Neural cell (in vitro differentiated cells): ENCODE measurements around the gene MYRIP. TPM values are rescaled to one million over a fixed set of nuclear protein-coding genes. Genes with fewer than 3 reads are reported as not detected.

Experiments
- H2AFZ ChIP-seq: fragments of 200-600, 300-800 bp; sonication (generic), shearing (Covaris generic); 2 replicates; pipeline ENCODE4 v1.6.0; 2014; ENCODE audit warnings: low read depth, mild to moderate bottlenecking, antibody characterized with exemption, low read length, moderate library complexity
- H3F3A ChIP-seq: fragments of 200-600 bp; shearing (Covaris generic); 2 replicates; pipeline ENCODE4 v1.6.1; 2016; ENCODE audit warnings: mild to moderate bottlenecking, moderate library complexity, mixed read lengths, antibody characterized with exemption, low read length; ENCODE audit not compliant: insufficient read depth, poor library complexity, severe bottlenecking
- H3K27ac ChIP-seq: fragments of 200-600, 300-800 bp; sonication (generic), shearing (Covaris generic); 2 replicates; pipeline ENCODE4 v1.5.1; 2014; ENCODE audit warnings: mild to moderate bottlenecking, low read length, moderate library complexity
- H3K27me3 ChIP-seq: fragments of 300-800, 200-600 bp; sonication (generic), shearing (Covaris generic); 2 replicates; pipeline ENCODE4 v1.6.0; 2014; ENCODE audit warnings: mild to moderate bottlenecking, low read depth, low read length, moderate library complexity; ENCODE audit not compliant: insufficient read depth
- H3K36me3 ChIP-seq: fragments of 300-800, 200-600 bp; sonication (generic), shearing (Covaris generic); 2 replicates; pipeline ENCODE4 v1.5.1; 2014; ENCODE audit warnings: mild to moderate bottlenecking, antibody characterized with exemption, low read length, moderate library complexity; ENCODE audit not compliant: insufficient read depth
- H3K4me2 ChIP-seq: fragments of 300-800, 200-600 bp; sonication (generic), shearing (Covaris generic); 2 replicates; pipeline ENCODE4 v1.6.0; 2014; ENCODE audit warnings: mild to moderate bottlenecking, low read length
- H3K4me3 ChIP-seq: fragments of 300-800, 200-600 bp; sonication (generic), shearing (Covaris generic); 2 replicates; pipeline ENCODE4 v1.5.1; 2014; ENCODE audit warnings: mild to moderate bottlenecking, low read length, moderate library complexity
- H3K79me2 ChIP-seq: fragments of 200-600 bp; shearing (Covaris generic); replicated peaks from 2 replicates; pipeline ENCODE4 v1.6.0; 2014; ENCODE audit warnings: mild to moderate bottlenecking, low read length, moderate library complexity; ENCODE audit not compliant: insufficient read depth
- H3K9ac ChIP-seq: fragments of 300-800, 200-600 bp; sonication (generic), shearing (Covaris generic); 2 replicates; pipeline ENCODE4 v1.6.1; 2016; ENCODE audit warnings: mild to moderate bottlenecking, low read length, mixed read lengths
- H3K9me2 ChIP-seq: fragments of 200-600 bp; shearing (Covaris generic); 2 replicates; pipeline ENCODE4 v1.6.1; 2016; ENCODE audit warnings: mild to moderate bottlenecking, low read length, mixed read lengths; ENCODE audit not compliant: insufficient read depth
- H3K9me3 ChIP-seq: fragments of 200-600, 300-800 bp; sonication (generic), shearing (Covaris generic); 2 replicates; pipeline ENCODE4 v1.6.1; 2016; ENCODE audit warnings: mild to moderate bottlenecking, mixed run types, low read length, moderate library complexity, mixed read lengths
- H4K20me1 ChIP-seq: fragments of 200-600 bp; shearing (Covaris generic); 2 replicates; pipeline ENCODE4 v1.6.1; 2016; ENCODE audit warnings: mild to moderate bottlenecking, mixed run types; ENCODE audit not compliant: insufficient read depth
- EP300 ChIP-seq: fragments of 450-650 bp; conservative IDR thresholded peaks from 2 replicates; pipeline ENCODE4 v1.6.1; 2014; ENCODE audit warnings: antibody characterized with exemption, mild to moderate bottlenecking, moderate library complexity; ENCODE audit not compliant: poor library complexity, severe bottlenecking
- EZH2 ChIP-seq: fragments of 200-600, 300-800 bp; shearing (Covaris generic), sonication (generic); IDR thresholded peaks from 2 replicates; pipeline ENCODE4 v1.6.1; 2014; ENCODE audit warnings: antibody characterized with exemption, low read length, borderline replicate concordance, mild to moderate bottlenecking; ENCODE audit not compliant: insufficient read depth, poor library complexity, severe bottlenecking
- MXI1 ChIP-seq: fragments of 450-650 bp; conservative IDR thresholded peaks from 2 replicates; pipeline ENCODE4 v1.6.1; 2014; ENCODE audit warnings: antibody characterized with exemption, mild to moderate bottlenecking; ENCODE audit not compliant: poor library complexity, severe bottlenecking
- POLR2AphosphoS5 ChIP-seq: IDR thresholded peaks from 2 replicates; pipeline ENCODE4 v1.6.1; 2012
- RAD21 ChIP-seq: fragments of 450-650 bp; conservative IDR thresholded peaks from 2 replicates; pipeline ENCODE4 v1.6.1; 2014; ENCODE audit warnings: antibody characterized with exemption, mild to moderate bottlenecking, moderate library complexity
- SMC3 ChIP-seq: fragments of 450-650 bp; conservative IDR thresholded peaks from 2 replicates; pipeline ENCODE4 v1.6.1; 2014; ENCODE audit warnings: antibody characterized with exemption, mild to moderate bottlenecking, moderate library complexity; ENCODE audit not compliant: poor library complexity
- TAF1 ChIP-seq: IDR thresholded peaks from 2 replicates; pipeline ENCODE4 v1.6.1; 2012; ENCODE audit warnings: low read depth
- polyA plus RNA-seq: library from polyadenylated mRNA; depleted of rRNA; stranded (reverse); fragments of >200 nt; gene quantifications from 2 replicates; pipeline ENCODE4 v1.2.3, GENCODE V29; 2014
- TF ChIP-seq, protein P1 (sequence below): IDR thresholded peaks from 2 replicates; pipeline ENCODE4 v1.6.1; 2012; ENCODE audit warnings: borderline replicate concordance
- TF ChIP-seq, protein P2 (sequence below): fragments of 450-650 bp; IDR thresholded peaks from 2 replicates; pipeline ENCODE4 v1.5.1; 2014; ENCODE audit warnings: antibody characterized with exemption, mild to moderate bottlenecking, moderate library complexity; ENCODE audit not compliant: poor library complexity, severe bottlenecking

Gene MYRIP
- polyA plus RNA-seq, 1 donor from 2014 or later: 0.76 TPM

GRCh38 chr3:39982665-39983357, 173.4 kb downstream of the MYRIP start:
- no peak overlapping the region for H3K4me3 ChIP-seq
- H3K9me2 ChIP-seq: no peaks in the 10 kb centered on the region
- H3K79me2 ChIP-seq: no peaks in the 10 kb centered on the region
- no peaks in the 10 kb centered on the region for H3K27me3 ChIP-seq
- no peak overlapping the region for H3K9ac ChIP-seq
- no peaks in the 10 kb centered on the region for H3K9me3 ChIP-seq
- no peaks in the 10 kb centered on the region for H3F3A ChIP-seq
- no peak overlapping the region for H3K4me2 ChIP-seq
- no peaks in the 10 kb centered on the region for H4K20me1 ChIP-seq
- H3K36me3 ChIP-seq: no peaks in the 10 kb centered on the region
- no peak overlapping the region for H3K27ac ChIP-seq
- H2AFZ ChIP-seq: no peak overlapping the region
- no peak for TF ChIP-seq MXI1
- TF ChIP-seq TAF1: no peak
- TF ChIP-seq SMC3: no peak
- TF ChIP-seq RAD21: no peak
- no peak for TF ChIP-seq EP300
- TF ChIP-seq POLR2AphosphoS5: no peak
- TF ChIP-seq, protein P1, sequence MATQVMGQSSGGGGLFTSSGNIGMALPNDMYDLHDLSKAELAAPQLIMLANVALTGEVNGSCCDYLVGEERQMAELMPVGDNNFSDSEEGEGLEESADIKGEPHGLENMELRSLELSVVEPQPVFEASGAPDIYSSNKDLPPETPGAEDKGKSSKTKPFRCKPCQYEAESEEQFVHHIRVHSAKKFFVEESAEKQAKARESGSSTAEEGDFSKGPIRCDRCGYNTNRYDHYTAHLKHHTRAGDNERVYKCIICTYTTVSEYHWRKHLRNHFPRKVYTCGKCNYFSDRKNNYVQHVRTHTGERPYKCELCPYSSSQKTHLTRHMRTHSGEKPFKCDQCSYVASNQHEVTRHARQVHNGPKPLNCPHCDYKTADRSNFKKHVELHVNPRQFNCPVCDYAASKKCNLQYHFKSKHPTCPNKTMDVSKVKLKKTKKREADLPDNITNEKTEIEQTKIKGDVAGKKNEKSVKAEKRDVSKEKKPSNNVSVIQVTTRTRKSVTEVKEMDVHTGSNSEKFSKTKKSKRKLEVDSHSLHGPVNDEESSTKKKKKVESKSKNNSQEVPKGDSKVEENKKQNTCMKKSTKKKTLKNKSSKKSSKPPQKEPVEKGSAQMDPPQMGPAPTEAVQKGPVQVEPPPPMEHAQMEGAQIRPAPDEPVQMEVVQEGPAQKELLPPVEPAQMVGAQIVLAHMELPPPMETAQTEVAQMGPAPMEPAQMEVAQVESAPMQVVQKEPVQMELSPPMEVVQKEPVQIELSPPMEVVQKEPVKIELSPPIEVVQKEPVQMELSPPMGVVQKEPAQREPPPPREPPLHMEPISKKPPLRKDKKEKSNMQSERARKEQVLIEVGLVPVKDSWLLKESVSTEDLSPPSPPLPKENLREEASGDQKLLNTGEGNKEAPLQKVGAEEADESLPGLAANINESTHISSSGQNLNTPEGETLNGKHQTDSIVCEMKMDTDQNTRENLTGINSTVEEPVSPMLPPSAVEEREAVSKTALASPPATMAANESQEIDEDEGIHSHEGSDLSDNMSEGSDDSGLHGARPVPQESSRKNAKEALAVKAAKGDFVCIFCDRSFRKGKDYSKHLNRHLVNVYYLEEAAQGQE: no peak

- H3F3A ChIP-seq: no peaks in the 10 kb centered on the region
- no peak overlapping the region for H3K4me3 ChIP-seq
- TF ChIP-seq TAF1: no peak
- no peak for TF ChIP-seq EZH2
- TF ChIP-seq, protein P2, sequence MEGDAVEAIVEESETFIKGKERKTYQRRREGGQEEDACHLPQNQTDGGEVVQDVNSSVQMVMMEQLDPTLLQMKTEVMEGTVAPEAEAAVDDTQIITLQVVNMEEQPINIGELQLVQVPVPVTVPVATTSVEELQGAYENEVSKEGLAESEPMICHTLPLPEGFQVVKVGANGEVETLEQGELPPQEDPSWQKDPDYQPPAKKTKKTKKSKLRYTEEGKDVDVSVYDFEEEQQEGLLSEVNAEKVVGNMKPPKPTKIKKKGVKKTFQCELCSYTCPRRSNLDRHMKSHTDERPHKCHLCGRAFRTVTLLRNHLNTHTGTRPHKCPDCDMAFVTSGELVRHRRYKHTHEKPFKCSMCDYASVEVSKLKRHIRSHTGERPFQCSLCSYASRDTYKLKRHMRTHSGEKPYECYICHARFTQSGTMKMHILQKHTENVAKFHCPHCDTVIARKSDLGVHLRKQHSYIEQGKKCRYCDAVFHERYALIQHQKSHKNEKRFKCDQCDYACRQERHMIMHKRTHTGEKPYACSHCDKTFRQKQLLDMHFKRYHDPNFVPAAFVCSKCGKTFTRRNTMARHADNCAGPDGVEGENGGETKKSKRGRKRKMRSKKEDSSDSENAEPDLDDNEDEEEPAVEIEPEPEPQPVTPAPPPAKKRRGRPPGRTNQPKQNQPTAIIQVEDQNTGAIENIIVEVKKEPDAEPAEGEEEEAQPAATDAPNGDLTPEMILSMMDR: no peak
- TF ChIP-seq, protein P1: no peak
- TF ChIP-seq RAD21: no peak
- no peak for TF ChIP-seq SMC3
- no peak for TF ChIP-seq MXI1
- TF ChIP-seq EP300: no peak
- TF ChIP-seq POLR2AphosphoS5: no peak
These were observed 180.3 kb downstream of the MYRIP start for GRCh38 chr3:39989746-39990145.

More at GRCh38 chr3:39989746-39990145, 180.3 kb downstream of the MYRIP start:
- Histone ChIP-seq H3K4me2 (no peak overlapping the region), H3K9me3 (peaks cover 7% of the 10 kb centered on the region), H3K27ac (no peak overlapping the region), H3K9ac (no peak overlapping the region), H3K9me2 (no peaks in the 10 kb centered on the region), H2AFZ (no peak overlapping the region), H3K79me2 (no peaks in the 10 kb centered on the region), H4K20me1 (no peaks in the 10 kb centered on the region), H3K27me3 (no peaks in the 10 kb centered on the region), H3K36me3 (no peaks in the 10 kb centered on the region)
